ENCODE data around the gene EML2.

DNA sequence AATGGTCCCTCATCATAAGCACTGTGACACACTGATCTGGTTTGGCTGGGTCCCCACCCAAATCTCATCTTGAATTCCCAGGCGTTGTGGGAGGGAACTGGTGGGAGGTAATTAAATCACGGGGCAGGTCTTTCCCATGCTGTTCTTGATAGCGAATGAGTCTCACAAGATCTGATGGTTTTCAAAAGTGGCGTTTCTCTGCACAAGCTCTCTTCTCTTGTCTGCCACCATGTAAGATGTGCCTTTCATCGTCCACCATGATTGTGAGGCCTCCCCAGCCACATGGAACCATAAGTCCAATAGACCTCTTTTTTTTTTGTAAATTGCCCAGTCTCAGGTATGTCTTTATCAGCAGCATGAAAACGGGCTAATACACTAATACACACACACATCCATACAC lies 30.2 kb downstream of the EML2 start:
- TF ChIP-seq, protein P1, sequence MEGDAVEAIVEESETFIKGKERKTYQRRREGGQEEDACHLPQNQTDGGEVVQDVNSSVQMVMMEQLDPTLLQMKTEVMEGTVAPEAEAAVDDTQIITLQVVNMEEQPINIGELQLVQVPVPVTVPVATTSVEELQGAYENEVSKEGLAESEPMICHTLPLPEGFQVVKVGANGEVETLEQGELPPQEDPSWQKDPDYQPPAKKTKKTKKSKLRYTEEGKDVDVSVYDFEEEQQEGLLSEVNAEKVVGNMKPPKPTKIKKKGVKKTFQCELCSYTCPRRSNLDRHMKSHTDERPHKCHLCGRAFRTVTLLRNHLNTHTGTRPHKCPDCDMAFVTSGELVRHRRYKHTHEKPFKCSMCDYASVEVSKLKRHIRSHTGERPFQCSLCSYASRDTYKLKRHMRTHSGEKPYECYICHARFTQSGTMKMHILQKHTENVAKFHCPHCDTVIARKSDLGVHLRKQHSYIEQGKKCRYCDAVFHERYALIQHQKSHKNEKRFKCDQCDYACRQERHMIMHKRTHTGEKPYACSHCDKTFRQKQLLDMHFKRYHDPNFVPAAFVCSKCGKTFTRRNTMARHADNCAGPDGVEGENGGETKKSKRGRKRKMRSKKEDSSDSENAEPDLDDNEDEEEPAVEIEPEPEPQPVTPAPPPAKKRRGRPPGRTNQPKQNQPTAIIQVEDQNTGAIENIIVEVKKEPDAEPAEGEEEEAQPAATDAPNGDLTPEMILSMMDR (IDR thresholded peaks at IDR 0.05): no peak
- no peak for TF ChIP-seq POLR2A (IDR thresholded peaks at IDR 0.05)
